Measurements from ENCODE around the gene ZNF718.

GRCh38 chr4:146621-147020, 22.3 kb downstream of the ZNF718 start:
- TF ChIP-seq CTCF (IDR thresholded peaks at IDR 0.05; ENCODE audit: poor library complexity, severe bottlenecking) (no peak), POLR2AphosphoS5 (IDR thresholded peaks at IDR 0.05) (no peak)
